ENCODE results near the gene ANAPC5.

- no peak for TF ChIP-seq POLR2A (IDR thresholded peaks at IDR 0.05; ENCODE audit: low read depth, low read length)
- no peak for TF ChIP-seq POLR2AphosphoS5 (IDR thresholded peaks at IDR 0.05; ENCODE audit: low read depth, low read length)
- no peak for TF ChIP-seq TAF1 (IDR thresholded peaks at IDR 0.05; ENCODE audit: borderline replicate concordance, low read depth, low read length)
These were observed 72.7 kb downstream of the ANAPC5 start for GRCh38 chr12:121279507-121279915.

All from GM12892 (cell line).